Spinal cord (tissue), 10 donors: ENCODE results near the gene HSPE1. TPM values are rescaled to one million over a fixed set of nuclear protein-coding genes. Genes with fewer than 3 reads are reported as not detected.

Experiments
- DNase-seq, 6 donors: peaks; one replicate each; pipeline versions ENCODE4 v3.0.0 to v3.0.0-alpha.2; 2013 to 2015; ENCODE audit warnings: low spot score in 6 of 6, low read depth in 4 of 6
- H3K27ac ChIP-seq: one replicate; pipeline ENCODE4 v1.5.1; 2013; ENCODE audit warnings: low read depth, low read length, control low read depth
- H3K27me3 ChIP-seq: one replicate; pipeline ENCODE4 v1.6.1; 2013; ENCODE audit warnings: low read length; ENCODE audit not compliant: control insufficient read depth, insufficient read depth
- H3K36me3 ChIP-seq: one replicate; pipeline ENCODE4 v1.6.1; 2013; ENCODE audit warnings: low read length; ENCODE audit not compliant: control insufficient read depth, insufficient read depth
- H3K4me1 ChIP-seq: one replicate; pipeline ENCODE4 v1.6.1; 2013; ENCODE audit warnings: low read length; ENCODE audit not compliant: control insufficient read depth, insufficient read depth
- H3K4me3 ChIP-seq: one replicate; pipeline ENCODE4 v1.5.1; 2013; ENCODE audit warnings: low read depth, low read length, control low read depth
- H3K9me3 ChIP-seq: one replicate; pipeline ENCODE4 v1.6.1; 2013; ENCODE audit warnings: low read length; ENCODE audit not compliant: control insufficient read depth, insufficient read depth
- WGBS: methylation state at CpG from one replicate; pipeline ENCODE4 v1.1.5; 2013; ENCODE audit warnings: missing lambda C conversion rate; ENCODE audit not compliant: insufficient coverage; 5-methylcytosine and 5-hydroxymethylcytosine counted together
- polyA plus RNA-seq, 2 donors: library from polyadenylated mRNA; unstranded; fragments of 120-200 nt; gene quantifications; one replicate each; pipeline ENCODE4 v1.2.1, GENCODE V29; 2013; ENCODE audit not compliant: insufficient read length in 2 of 2
- total RNA-seq, 2 donors: library from RNA; depleted of rRNA in 1 of 2; stranded (reverse); fragments of 120-200 nt in 1 of 2; fragments of >200 nt in 1 of 2; gene quantifications; one replicate each; pipeline versions ENCODE4 v1.2.3 to v1.2.4, GENCODE V29; 2013 to 2014
- donor health status: healthy.

The HSPE1 gene
- total and polyA plus RNA-seq, 4 donors = 89.6 to 233 (median 182) TPM

GRCh38 chr2:197513915-197514314 is 13.7 kb downstream of the HSPE1 start:
- Histone ChIP-seq H3K27ac (no peak overlapping the region), H3K9me3 (no peaks in the 10 kb centered on the region)
- no peak for DNase-seq

DNA sequence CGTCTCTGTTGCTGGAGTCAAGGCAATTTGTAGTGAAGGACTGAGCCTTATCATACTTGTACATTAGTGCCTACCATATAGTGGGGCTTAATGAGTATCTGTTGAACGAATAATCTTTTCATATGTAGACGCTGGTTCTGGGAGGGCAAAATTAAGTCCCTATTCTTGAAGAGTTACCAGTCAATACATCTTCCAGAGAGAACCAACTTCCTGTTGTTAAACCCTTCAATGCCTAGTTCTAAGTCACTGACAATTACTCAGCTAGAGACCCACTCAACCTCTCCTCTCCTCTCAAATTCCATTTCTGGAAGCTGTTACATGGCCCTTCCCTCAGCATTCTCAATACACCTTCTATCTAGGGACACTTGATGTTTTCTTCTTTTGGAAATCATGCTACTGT is 14.6 kb downstream of the HSPE1 start:
- H3K4me1 ChIP-seq = peaks cover 8% of the 10 kb centered on the region
- no peak for DNase-seq
- H3K9me3 ChIP-seq = no peaks in the 10 kb centered on the region
- peak overlapping the region; percentile 97 for H3K27ac ChIP-seq
- no peaks in the 10 kb centered on the region for H3K27me3 ChIP-seq
- peak overlapping the region; percentile 82 for H3K4me3 ChIP-seq
- peaks cover 8% of the 10 kb centered on the region for H3K36me3 ChIP-seq
- WGBS = no CpG with 5 or more reads among the region's 3 CpGs

More at GRCh38 chr2:197513915-197514314, 13.7 kb downstream of the HSPE1 start:
- Histone ChIP-seq H3K4me3 (no peak overlapping the region), H3K27me3 (no peaks in the 10 kb centered on the region), H3K4me1 (peaks cover 8% of the 10 kb centered on the region), H3K36me3 (peaks cover 8% of the 10 kb centered on the region)
- 90% methylated on average over 4 of the region's 5 CpGs for WGBS

DNA sequence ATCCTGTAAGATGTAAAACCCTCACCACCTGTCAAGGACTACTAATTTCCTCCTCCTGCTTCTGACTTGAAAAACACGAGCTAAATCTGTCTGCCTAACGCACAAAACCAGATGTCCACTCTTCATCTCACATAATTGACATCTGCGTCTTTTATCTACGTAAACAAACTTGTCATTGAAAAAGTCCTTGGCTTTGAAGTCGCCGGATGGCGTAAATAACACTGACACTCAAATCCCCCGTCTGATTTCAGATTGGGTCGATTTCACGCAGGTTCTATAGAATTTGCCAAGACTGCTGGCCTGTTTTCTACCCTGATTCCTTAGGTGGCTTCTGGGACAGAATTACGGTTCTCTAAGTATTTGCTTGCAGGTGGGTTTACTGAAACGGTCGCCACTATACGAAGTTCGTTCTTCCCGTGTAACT is 15.1 kb downstream of the HSPE1 start:
- Histone ChIP-seq H3K4me1 (peaks cover 8% of the 10 kb centered on the region), H3K4me3 (peak overlapping the region; percentile 82), H3K27ac (peak overlapping the region; percentile 97), H3K27me3 (no peaks in the 10 kb centered on the region), H3K36me3 (peaks cover 6% of the 10 kb centered on the region), H3K9me3 (no peaks in the 10 kb centered on the region)
- peak in 2 of 6 donors; percentile 28 to 76 for DNase-seq
- whole genome bisulfite sequencing = 0% methylated on average over 16 of the region's 16 CpGs

- Histone ChIP-seq H3K27me3 (no peaks in the 10 kb centered on the region), H3K9me3 (no peaks in the 10 kb centered on the region), H3K27ac (peak within 1 kb of the TSS; percentile 97), H3K4me1 (peaks cover 8% of the 10 kb centered on the region), H3K4me3 (peak within 1 kb of the TSS; percentile 82), H3K36me3 (peaks cover 6% of the 10 kb centered on the region)
- peak; percentile 89 to 98 (median 94) for DNase-seq
- WGBS = under 1% methylated on average over 66 of the region's 66 CpGs
Observed at GRCh38 chr2:197515739-197516392, 15.7 kb downstream of the HSPE1 start, which contains the start of gene MOB4. TSS of gene MOB4 (plus strand) at chr2:197516066. CDS start at chr2:197516087, 21 bp downstream.

- peak in 1 of 6 donors; percentile 15 for DNase-seq
- WGBS = 0% methylated on average over 15 of the region's 17 CpGs
- H3K27me3 ChIP-seq = no peaks in the 10 kb centered on the region
- H3K36me3 ChIP-seq = peaks cover 6% of the 10 kb centered on the region
- H3K27ac ChIP-seq = peak overlapping the region; percentile 97
- H3K4me3 ChIP-seq = peak overlapping the region; percentile 82
- peaks cover 8% of the 10 kb centered on the region for H3K4me1 ChIP-seq
- no peaks in the 10 kb centered on the region for H3K9me3 ChIP-seq
Observed at GRCh38 chr2:197516393-197516761, 16.2 kb downstream of the HSPE1 start.

GRCh38 chr2:197517150-197517549 is 17.0 kb downstream of the HSPE1 start:
- peak overlapping the region; percentile 82 for H3K4me3 ChIP-seq
- H3K9me3 ChIP-seq = no peaks in the 10 kb centered on the region
- no peak overlapping the region for H3K27ac ChIP-seq
- no CpG with 5 or more reads among the region's 2 CpGs for WGBS
- peaks cover 8% of the 10 kb centered on the region for H3K4me1 ChIP-seq
- H3K27me3 ChIP-seq = no peaks in the 10 kb centered on the region
- DNase-seq = no peak
- H3K36me3 ChIP-seq = peaks cover 6% of the 10 kb centered on the region

GRCh38 chr2:197538412-197538811 is 38.2 kb downstream of the HSPE1 start:
- Histone ChIP-seq H3K27ac (no peak overlapping the region), H3K27me3 (no peaks in the 10 kb centered on the region), H3K4me3 (no peak overlapping the region), H3K9me3 (no peaks in the 10 kb centered on the region), H3K4me1 (no peaks in the 10 kb centered on the region), H3K36me3 (peaks cover 19% of the 10 kb centered on the region)
- no CpG with 5 or more reads among the region's 2 CpGs for WGBS
- DNase-seq = no peak

DNA sequence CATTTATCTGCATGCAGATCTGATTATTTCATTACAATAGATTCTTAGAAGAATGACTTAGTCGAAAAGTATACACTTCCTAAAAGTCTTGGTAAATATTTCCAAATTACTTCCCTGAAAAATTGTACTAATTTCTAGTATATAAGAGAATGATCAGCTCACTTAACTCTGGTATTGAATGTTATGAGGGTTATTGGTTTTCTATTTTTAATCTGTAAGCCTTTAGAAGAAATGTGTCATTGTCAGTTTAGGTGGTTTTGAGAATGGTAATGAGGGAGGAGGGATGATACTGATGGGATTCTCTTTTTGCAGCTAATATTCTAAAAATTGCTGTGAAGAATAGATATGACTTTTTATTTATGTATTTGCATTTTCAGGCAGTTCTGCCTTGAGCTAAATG is 39.6 kb downstream of the HSPE1 start:
- no peaks in the 10 kb centered on the region for H3K27me3 ChIP-seq
- no CpG with 5 or more reads among the region's 1 CpG for WGBS
- peaks cover 29% of the 10 kb centered on the region for H3K36me3 ChIP-seq
- no peak overlapping the region for H3K4me3 ChIP-seq
- DNase-seq = no peak
- no peaks in the 10 kb centered on the region for H3K9me3 ChIP-seq
- no peaks in the 10 kb centered on the region for H3K4me1 ChIP-seq
- no peak overlapping the region for H3K27ac ChIP-seq

- H3K4me3 ChIP-seq = no peak overlapping the region
- DNase-seq = no peak
- no peak overlapping the region for H3K27ac ChIP-seq
- WGBS = no CpG with 5 or more reads among the region's 3 CpGs
- H3K36me3 ChIP-seq = peaks cover 18% of the 10 kb centered on the region
- no peaks in the 10 kb centered on the region for H3K9me3 ChIP-seq
- H3K4me1 ChIP-seq = no peaks in the 10 kb centered on the region
- no peaks in the 10 kb centered on the region for H3K27me3 ChIP-seq
Observed at GRCh38 chr2:197543206-197543605, 43.0 kb downstream of the HSPE1 start.
